ENCODE measurements around the gene LONP2. TPM values are rescaled to one million over a fixed set of nuclear protein-coding genes. Genes with fewer than 3 reads are reported as not detected.

Gene LONP2
- total and polyA plus RNA-seq, 2 experiments from 2014 or later = 12.4 to 25.2 TPM

DNA sequence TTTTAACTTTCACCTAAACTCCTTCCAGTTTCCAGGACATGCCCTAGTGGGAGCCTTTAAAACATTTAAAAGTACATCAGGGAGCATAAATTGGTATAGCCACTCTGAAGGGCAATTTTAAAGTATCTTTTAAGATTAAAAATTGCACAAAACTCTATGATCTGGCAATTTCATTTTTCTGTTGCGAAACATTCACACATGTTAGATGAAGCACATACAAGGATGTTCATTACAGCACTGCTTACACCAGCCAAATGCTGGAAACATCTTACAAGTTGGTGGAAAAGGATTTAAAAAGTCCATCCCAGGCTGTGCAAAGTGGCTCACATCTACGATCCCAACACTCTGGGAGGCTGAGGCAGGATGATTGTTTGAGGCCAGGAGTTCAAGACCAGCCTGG lies 26.4 kb upstream of the LONP2 start:
- Histone ChIP-seq H3K27ac (ENCODE audit: low read depth) (no peak overlapping the region), H2AFZ (no peak overlapping the region), H3F3A (replicated peaks; ENCODE audit: low read depth) (no peaks in the 10 kb centered on the region), H4K20me1 (replicated peaks; ENCODE audit: insufficient read depth) (no peaks in the 10 kb centered on the region), H3K79me2 (replicated peaks; ENCODE audit: insufficient read depth) (no peaks in the 10 kb centered on the region), H3K4me3 (no peak overlapping the region), H3K4me2 (no peak overlapping the region), H3K27me3 (ENCODE audit: insufficient read depth) (no peaks in the 10 kb centered on the region), H3K9me2 (ENCODE audit: insufficient read depth) (no peaks in the 10 kb centered on the region), H3K4me1 (ENCODE audit: insufficient read depth) (no peaks in the 10 kb centered on the region), H3K36me3 (ENCODE audit: insufficient read depth) (no peaks in the 10 kb centered on the region)
- H3K27ac Mint-ChIP-seq = no peak overlapping the region
- H3K36me3 Mint-ChIP-seq (ENCODE audit: low read depth) = no peaks in the 10 kb centered on the region
- peaks cover 8% of the 10 kb centered on the region for H3K27me3 Mint-ChIP-seq (ENCODE audit: insufficient read depth, low read depth, poor library complexity)
- ATAC-seq = no peak
- no peaks in the 10 kb centered on the region for H3K9me3 Mint-ChIP-seq
- H3K4me3 Mint-ChIP-seq = no peak overlapping the region
- no peak for DNase-seq (ENCODE audit: low spot score)
- H3K4me1 Mint-ChIP-seq = no peaks in the 10 kb centered on the region
- TF ChIP-seq EZH2phosphoT487 (IDR thresholded peaks at IDR 0.05; ENCODE audit: unreplicated experiment) (no peak), ZNF114 (CRISPR knock-in tag; IDR thresholded peaks at IDR 0.05) (no peak), NANOG (IDR thresholded peaks at IDR 0.05; ENCODE audit: borderline replicate concordance) (no peak), CREB1 (CRISPR knock-in tag; IDR thresholded peaks at IDR 0.05; ENCODE audit: low read depth) (no peak), JUNB (IDR thresholded peaks at IDR 0.05; ENCODE audit: unreplicated experiment) (no peak), STAT1 (IDR thresholded peaks at IDR 0.05; ENCODE audit: unreplicated experiment) (no peak), POLR2AphosphoS5 (IDR thresholded peaks at IDR 0.05; ENCODE audit: low read depth) (no peak), ZNF331 (CRISPR knock-in tag; IDR thresholded peaks at IDR 0.05; ENCODE audit: low read depth) (no peak), EZH2 (IDR thresholded peaks at IDR 0.05; ENCODE audit: low read depth, unreplicated experiment) (no peak), ZNF462 (CRISPR knock-in tag; IDR thresholded peaks at IDR 0.05) (no peak)
- TF ChIP-seq, protein P1, sequence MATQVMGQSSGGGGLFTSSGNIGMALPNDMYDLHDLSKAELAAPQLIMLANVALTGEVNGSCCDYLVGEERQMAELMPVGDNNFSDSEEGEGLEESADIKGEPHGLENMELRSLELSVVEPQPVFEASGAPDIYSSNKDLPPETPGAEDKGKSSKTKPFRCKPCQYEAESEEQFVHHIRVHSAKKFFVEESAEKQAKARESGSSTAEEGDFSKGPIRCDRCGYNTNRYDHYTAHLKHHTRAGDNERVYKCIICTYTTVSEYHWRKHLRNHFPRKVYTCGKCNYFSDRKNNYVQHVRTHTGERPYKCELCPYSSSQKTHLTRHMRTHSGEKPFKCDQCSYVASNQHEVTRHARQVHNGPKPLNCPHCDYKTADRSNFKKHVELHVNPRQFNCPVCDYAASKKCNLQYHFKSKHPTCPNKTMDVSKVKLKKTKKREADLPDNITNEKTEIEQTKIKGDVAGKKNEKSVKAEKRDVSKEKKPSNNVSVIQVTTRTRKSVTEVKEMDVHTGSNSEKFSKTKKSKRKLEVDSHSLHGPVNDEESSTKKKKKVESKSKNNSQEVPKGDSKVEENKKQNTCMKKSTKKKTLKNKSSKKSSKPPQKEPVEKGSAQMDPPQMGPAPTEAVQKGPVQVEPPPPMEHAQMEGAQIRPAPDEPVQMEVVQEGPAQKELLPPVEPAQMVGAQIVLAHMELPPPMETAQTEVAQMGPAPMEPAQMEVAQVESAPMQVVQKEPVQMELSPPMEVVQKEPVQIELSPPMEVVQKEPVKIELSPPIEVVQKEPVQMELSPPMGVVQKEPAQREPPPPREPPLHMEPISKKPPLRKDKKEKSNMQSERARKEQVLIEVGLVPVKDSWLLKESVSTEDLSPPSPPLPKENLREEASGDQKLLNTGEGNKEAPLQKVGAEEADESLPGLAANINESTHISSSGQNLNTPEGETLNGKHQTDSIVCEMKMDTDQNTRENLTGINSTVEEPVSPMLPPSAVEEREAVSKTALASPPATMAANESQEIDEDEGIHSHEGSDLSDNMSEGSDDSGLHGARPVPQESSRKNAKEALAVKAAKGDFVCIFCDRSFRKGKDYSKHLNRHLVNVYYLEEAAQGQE (IDR thresholded peaks at IDR 0.05; ENCODE audit: unreplicated experiment) = no peak
- TF ChIP-seq, protein P2, sequence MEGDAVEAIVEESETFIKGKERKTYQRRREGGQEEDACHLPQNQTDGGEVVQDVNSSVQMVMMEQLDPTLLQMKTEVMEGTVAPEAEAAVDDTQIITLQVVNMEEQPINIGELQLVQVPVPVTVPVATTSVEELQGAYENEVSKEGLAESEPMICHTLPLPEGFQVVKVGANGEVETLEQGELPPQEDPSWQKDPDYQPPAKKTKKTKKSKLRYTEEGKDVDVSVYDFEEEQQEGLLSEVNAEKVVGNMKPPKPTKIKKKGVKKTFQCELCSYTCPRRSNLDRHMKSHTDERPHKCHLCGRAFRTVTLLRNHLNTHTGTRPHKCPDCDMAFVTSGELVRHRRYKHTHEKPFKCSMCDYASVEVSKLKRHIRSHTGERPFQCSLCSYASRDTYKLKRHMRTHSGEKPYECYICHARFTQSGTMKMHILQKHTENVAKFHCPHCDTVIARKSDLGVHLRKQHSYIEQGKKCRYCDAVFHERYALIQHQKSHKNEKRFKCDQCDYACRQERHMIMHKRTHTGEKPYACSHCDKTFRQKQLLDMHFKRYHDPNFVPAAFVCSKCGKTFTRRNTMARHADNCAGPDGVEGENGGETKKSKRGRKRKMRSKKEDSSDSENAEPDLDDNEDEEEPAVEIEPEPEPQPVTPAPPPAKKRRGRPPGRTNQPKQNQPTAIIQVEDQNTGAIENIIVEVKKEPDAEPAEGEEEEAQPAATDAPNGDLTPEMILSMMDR (conservative IDR thresholded peaks at IDR 0.05; ENCODE audit: low read depth in 2 of 2) = no peak
- TF ChIP-seq, protein P3, sequence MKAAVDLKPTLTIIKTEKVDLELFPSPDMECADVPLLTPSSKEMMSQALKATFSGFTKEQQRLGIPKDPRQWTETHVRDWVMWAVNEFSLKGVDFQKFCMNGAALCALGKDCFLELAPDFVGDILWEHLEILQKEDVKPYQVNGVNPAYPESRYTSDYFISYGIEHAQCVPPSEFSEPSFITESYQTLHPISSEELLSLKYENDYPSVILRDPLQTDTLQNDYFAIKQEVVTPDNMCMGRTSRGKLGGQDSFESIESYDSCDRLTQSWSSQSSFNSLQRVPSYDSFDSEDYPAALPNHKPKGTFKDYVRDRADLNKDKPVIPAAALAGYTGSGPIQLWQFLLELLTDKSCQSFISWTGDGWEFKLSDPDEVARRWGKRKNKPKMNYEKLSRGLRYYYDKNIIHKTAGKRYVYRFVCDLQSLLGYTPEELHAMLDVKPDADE (IDR thresholded peaks at IDR 0.05) = no peak

Measured in GM23338 (cell line).